Skeletal muscle satellite cell (primary cell): ENCODE results near the gene RPS6KA2.
A peak's percentile ranks its signal among the peaks of the same experiment; 100 is the strongest.
"Not testable (repeated sequence)": the region's sequence is repeated elsewhere in the genome, so short reads cannot be mapped to it uniquely, and the experiment has no call there.

Experiments
- H3K27me3 ChIP-seq: 2 replicates; pipeline ENCODE4 v1.7.0; 2013; ENCODE audit warnings: low read length; ENCODE audit not compliant: control insufficient read depth, insufficient read depth
- H3K36me3 ChIP-seq: 2 replicates; pipeline ENCODE4 v1.7.0; 2013; ENCODE audit warnings: mild to moderate bottlenecking, control low read depth, low read length; ENCODE audit not compliant: insufficient read depth
- H3K4me1 ChIP-seq: 2 replicates; pipeline ENCODE4 v1.7.0; 2013; ENCODE audit warnings: low read length; ENCODE audit not compliant: control insufficient read depth, insufficient read depth
- H3K4me2 ChIP-seq: 2 replicates; pipeline ENCODE4 v1.7.0; 2013; ENCODE audit warnings: mild to moderate bottlenecking, low read length
- H3K4me3 ChIP-seq: 2 replicates; pipeline ENCODE4 v1.7.0; 2013; ENCODE audit warnings: low read length
- H3K9ac ChIP-seq: 2 replicates; pipeline ENCODE4 v1.7.0; 2013; ENCODE audit warnings: mild to moderate bottlenecking, low read depth, low read length, moderate library complexity
- H3K9me3 ChIP-seq: replicated peaks from 2 replicates; pipeline ENCODE4 v1.7.0; 2013; ENCODE audit warnings: mild to moderate bottlenecking, control low read depth, low read length

Gene RPS6KA2

DNA sequence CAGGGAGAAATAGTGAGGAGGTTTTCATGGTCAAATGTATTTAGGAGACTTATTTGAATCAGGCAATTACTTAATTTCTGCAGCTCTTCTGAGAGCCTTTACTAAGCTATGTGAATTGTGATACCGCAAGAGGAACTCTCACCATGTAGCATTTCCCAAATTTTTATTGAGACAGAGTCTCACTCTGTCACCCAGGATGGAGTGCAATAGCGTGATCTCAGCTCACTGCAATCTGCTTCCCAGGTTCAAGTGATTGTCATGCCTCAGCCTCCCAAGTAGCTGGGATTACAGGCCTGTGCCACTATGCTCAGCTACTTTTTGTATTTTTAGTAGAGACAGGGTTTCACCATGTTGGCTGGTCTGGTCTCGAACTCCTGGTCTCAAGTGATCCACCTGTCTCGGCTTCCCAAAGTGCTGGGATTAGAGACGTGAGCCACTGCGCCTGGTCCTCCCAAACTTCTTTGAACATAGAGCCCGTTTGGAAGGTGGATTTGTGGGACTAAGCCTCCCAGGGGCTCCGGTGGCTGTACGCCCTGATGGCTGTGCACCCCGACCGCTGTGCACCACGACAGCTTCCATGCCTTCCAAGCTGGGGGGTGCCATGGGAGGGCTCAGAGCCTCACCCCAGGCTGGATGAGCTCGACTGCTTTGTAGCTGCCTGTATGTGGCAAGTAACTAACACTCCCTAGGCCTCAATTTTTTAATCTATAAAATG, 238.6 kb downstream of the RPS6KA2 start:
- no peak overlapping the region for H3K4me3 ChIP-seq
- peaks cover 14% of the 10 kb centered on the region for H3K27me3 ChIP-seq
- H3K9ac ChIP-seq = no peak overlapping the region
- H3K4me1 ChIP-seq = no peaks in the 10 kb centered on the region
- H3K9me3 ChIP-seq = no peaks in the 10 kb centered on the region
- H3K36me3 ChIP-seq = no peaks in the 10 kb centered on the region
- H3K4me2 ChIP-seq = no peak overlapping the region

DNA sequence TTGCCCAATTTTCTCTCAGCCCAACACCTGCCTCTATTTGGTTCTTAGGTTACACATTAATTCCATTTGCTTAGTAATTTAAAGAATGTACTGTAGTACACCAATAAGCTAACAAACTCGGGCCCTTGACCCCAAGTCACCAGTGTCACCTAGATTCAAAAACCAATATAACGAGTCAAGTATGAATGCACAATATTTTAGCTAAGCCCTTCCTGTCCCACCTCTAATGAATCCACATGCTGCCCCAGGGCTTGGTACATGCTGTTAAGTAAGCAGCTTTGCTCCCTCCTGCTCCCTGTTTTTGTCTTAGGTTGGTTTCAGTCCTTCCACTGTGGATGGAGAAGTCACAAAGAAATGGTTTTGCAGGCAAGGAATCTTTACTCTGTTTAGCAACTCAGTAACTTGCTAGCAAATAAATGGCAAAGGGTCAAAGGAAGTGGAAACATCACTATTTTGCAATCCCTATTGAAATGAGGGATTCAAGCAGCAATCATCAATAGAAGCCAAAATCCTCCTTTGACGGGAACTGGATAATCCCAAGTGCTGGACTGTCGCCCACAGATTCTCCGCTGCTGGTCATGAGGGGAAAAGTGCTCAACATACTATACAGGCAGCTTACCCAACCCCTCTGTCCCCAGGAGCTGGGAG, 239.3 kb downstream of the RPS6KA2 start:
- Histone ChIP-seq H3K9me3 (no peaks in the 10 kb centered on the region), H3K4me1 (no peaks in the 10 kb centered on the region), H3K27me3 (peaks cover 14% of the 10 kb centered on the region), H3K36me3 (no peaks in the 10 kb centered on the region), H3K4me3 (no peak overlapping the region), H3K4me2 (no peak overlapping the region), H3K9ac (no peak overlapping the region)

DNA sequence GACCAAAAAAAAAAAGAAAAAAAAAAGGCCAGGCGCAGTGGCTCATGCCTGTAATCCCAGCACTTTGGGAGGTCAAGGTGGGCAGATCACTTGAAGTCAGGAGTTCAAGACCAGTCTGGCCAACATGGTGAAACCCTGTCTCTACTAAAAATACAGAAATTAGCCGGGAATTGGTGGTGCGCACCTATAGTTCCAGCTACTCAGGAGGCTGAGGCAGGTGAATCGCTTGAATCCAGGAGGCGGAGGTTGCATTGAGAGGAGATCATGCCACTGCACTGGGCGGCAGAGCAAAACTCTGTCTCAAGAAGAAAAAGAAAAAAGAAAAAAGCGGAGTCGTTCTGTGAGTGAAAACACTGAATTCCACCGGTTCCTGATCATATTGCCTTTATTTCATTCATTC, 240.0 kb downstream of the RPS6KA2 start:
- H3K9me3 ChIP-seq, H3K4me3 ChIP-seq, H3K36me3 ChIP-seq, H3K4me1 ChIP-seq, H3K4me2 ChIP-seq, H3K9ac ChIP-seq: not testable (repeated sequence)
- H3K27me3 ChIP-seq = peaks cover 14% of the 10 kb centered on the region

GRCh38 chr6:166386111-166386510, 240.9 kb downstream of the RPS6KA2 start:
- Histone ChIP-seq H3K4me1 (peaks cover 4% of the 10 kb centered on the region), H3K4me2 (no peak overlapping the region), H3K27me3 (peaks cover 9% of the 10 kb centered on the region), H3K9me3 (no peaks in the 10 kb centered on the region), H3K9ac (no peak overlapping the region), H3K4me3 (no peak overlapping the region), H3K36me3 (no peaks in the 10 kb centered on the region)

DNA sequence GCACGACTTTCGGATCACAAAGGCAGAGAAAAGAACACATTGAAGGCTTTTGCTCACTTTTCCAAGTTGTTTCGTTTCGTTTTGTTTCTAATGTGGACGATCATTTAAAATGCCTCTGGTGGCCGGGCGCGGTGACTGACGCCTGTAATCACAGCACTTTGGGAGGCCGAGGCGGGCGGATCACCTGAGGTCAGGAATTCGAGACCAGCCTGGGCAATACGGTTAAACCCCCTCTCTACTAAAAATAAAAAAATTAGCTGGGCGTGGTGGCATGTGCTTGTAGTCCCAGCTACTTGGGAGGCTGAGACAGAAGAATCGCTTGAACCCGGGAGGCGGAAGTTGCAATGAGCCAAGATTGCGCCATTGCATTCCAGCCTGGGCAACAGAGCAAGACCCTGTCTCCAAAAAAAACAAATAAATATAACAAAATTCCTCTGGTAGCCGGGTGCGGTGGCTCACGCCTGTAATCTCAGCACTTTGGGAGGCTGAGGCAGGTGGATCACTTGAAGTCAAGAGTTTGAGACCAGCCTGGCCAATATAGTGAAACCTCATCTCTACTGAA, 243.2 kb downstream of the RPS6KA2 start:
- Histone ChIP-seq H3K4me3 (peak overlapping the region; percentile 98), H3K9ac (peak overlapping the region; percentile 84), H3K4me2 (peak overlapping the region; percentile 100)
- not testable (repeated sequence) for H3K36me3 ChIP-seq, H3K27me3 ChIP-seq, H3K4me1 ChIP-seq, H3K9me3 ChIP-seq

GRCh38 chr6:166382933-166383801, 243.9 kb downstream of the RPS6KA2 start, which contains the start of gene MPC1:
TSS of gene MPC1 (minus strand) at chr6:166382940. CDS start at chr6:166382876, 64 bp downstream.
- Histone ChIP-seq H3K9me3 (no peaks in the 10 kb centered on the region), H3K9ac (peak within 1 kb of the TSS; percentile 84), H3K27me3 (no peaks in the 10 kb centered on the region), H3K36me3 (no peaks in the 10 kb centered on the region), H3K4me2 (peak within 1 kb of the TSS; percentile 100), H3K4me1 (peaks cover 5% of the 10 kb centered on the region), H3K4me3 (peak within 1 kb of the TSS; percentile 98)

- H3K27me3 ChIP-seq = no peaks in the 10 kb centered on the region
- peak overlapping the region; percentile 84 for H3K9ac ChIP-seq
- H3K36me3 ChIP-seq = no peaks in the 10 kb centered on the region
- H3K4me1 ChIP-seq = peaks cover 5% of the 10 kb centered on the region
- peak overlapping the region; percentile 98 for H3K4me3 ChIP-seq
- H3K9me3 ChIP-seq = no peaks in the 10 kb centered on the region
- peak overlapping the region; percentile 100 for H3K4me2 ChIP-seq
Measured at GRCh38 chr6:166382500-166382932, 244.5 kb downstream of the RPS6KA2 start.

- Histone ChIP-seq H3K4me1 (peaks cover 5% of the 10 kb centered on the region), H3K4me3 (peak overlapping the region; percentile 98), H3K4me2 (peak overlapping the region; percentile 100), H3K36me3 (no peaks in the 10 kb centered on the region), H3K27me3 (no peaks in the 10 kb centered on the region), H3K9ac (peak overlapping the region; percentile 84), H3K9me3 (no peaks in the 10 kb centered on the region)
Measured at GRCh38 chr6:166381733-166382499, 245.1 kb downstream of the RPS6KA2 start.

- Histone ChIP-seq H3K4me1 (peaks cover 5% of the 10 kb centered on the region), H3K4me2 (peak overlapping the region; percentile 100), H3K9me3 (no peaks in the 10 kb centered on the region), H3K9ac (peak overlapping the region; percentile 84), H3K4me3 (peak overlapping the region; percentile 98), H3K36me3 (no peaks in the 10 kb centered on the region), H3K27me3 (no peaks in the 10 kb centered on the region)
Measured at GRCh38 chr6:166381381-166381732, 245.7 kb downstream of the RPS6KA2 start.

GRCh38 chr6:166379800-166380199, 247.3 kb downstream of the RPS6KA2 start:
- no peaks in the 10 kb centered on the region for H3K27me3 ChIP-seq
- no peak overlapping the region for H3K4me3 ChIP-seq
- H3K4me1 ChIP-seq = peaks cover 5% of the 10 kb centered on the region
- H3K9me3 ChIP-seq = no peaks in the 10 kb centered on the region
- H3K36me3 ChIP-seq = no peaks in the 10 kb centered on the region
- H3K4me2 ChIP-seq = no peak overlapping the region
- H3K9ac ChIP-seq = no peak overlapping the region
